COLO829 (cell line): ENCODE data around the gene USH1G.

ENCODE experiments used
- DNase-seq: peaks from one replicate; pipeline ENCODE4 v3.0.0; 2012; ENCODE audit warnings: low spot score

USH1G gene

DNA sequence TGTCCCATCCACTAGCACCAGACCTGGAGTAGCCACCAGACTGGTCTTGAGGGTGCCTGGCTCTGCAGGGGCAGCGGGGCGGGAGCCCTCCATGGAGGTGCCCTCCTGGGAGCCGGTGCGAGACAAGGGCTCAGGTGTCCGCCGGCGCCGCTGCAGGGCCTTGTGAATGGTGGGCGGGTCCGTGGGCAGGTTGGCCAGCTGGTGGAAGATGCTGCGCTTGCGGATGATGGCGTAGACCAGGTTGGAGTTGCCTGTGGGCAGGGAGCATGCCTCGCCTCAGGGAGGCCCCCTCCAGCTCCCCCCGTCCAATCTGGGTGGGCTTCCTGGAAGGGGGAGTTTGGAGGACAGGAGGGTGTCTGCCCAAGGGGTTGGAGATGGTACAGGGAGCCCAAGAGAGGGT lies 31.1 kb upstream of the USH1G start:
- DNase-seq, result no peak

DNA sequence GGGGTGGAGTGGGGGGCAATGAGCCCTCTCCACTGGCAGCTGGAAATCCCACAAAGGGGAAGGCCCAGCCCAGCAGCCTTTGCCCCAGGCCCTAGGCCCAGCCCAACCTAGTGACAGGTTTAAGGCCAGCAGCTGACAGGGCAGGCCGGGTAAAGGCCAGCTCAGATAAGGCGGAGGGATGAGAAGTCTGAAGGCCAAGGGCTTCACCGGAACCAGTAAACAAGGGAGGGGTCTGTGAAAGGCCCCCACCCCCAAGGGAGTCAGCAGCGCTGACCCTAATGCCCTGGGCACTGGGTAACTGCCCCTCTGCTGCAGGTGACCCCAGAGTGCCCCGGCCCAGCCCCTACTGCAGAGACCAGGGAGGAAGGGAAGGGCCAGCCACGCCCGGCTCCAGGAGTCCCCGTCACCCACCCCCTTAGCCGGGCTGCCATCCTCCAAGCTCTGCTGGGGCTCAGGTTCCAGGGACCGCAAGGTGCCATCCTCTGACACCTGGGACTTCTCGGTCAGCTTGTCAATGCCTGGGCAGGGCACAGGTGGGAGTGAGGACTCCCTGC lies 30.2 kb upstream of the USH1G start:
- no peak for DNase-seq

DNA sequence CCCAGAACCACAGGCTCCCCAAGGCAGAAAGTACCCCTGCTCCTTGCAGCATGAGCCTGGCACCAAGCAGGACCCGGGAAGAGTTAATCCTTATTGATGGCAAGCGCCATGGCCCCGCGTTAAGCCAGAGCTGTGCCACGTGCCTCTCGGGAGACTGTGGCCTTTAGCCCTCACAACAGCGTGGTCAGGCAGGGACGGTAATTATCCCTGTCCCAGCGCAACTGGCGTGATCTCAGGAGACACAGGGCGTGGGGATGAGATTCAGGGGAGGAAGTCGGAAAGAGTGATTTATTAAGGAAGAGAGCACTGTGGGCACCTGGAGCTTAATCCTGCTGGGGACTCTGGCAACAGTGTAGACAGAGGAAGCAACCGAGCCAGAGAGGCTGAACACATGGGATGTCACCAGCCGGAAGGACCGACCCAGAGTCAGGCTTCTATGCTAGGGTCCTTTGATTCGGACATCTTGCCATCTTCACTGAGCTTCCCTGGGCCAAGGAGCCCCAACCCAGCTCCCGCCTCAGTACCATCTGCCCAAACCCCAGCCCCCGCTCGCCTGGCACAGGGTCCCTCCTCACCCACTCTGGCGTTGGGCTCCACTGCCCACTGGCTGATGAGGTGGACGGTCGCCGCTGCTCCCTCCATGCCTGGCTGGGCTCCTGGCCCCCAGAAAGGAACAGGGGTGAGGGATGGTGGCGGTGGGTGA lies 29.5 kb upstream of the USH1G start:
- no peak for DNase-seq

DNA sequence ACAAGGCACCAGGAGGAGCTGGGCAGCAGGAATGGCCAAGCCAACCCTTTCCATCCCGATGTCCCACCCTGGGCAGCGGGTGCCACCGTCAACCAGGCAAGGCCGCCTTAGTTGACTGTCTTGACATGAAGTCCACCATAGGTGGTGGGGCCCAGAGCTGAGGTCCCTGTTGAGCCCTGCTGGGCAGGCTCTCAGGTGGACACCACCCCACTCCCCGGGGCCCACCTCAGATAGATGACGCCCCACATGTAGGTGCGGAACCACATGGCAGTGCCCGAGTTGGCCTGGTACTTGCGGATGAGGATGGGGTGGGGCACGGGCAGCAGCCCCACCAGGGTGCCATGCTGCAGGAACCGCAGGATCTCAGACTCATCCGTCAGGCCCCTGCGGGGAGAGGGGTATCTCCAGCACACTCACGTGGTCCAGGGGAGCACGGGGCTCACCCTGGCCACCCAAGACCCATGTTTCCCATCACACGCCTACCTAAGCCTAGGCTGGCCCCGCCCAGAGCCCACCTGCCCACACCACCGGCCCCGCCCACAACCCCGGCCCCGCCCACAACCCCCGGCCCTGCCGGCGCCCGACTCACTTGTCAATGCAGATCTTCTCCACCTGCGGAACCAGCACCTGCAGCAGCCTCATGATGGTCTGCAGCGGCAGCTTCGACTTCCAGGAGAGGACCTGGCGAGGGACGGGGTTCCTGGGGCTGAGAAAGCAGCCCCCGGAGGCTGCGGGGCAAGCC lies 28.8 kb upstream of the USH1G start:
- no peak for DNase-seq

DNA sequence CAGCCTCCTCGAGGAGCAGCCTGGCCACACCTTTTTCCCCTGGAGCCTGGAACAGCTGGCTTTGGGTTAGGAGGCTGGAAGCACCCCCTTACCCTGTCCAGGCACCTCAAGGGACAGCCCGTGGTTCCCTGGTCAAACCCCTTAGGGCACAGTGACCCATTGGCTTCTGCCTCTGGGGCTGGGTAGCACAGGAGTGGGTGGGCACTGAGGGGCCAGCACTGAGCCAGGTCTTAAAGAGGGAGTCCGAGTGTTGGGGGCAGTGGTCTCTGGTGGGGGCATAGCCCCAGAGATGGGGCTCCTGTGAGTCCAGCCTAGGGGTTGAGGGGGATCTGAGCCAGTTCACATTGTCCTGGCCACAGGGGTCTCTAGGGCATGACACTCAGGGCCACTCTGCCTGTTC lies 28.0 kb upstream of the USH1G start:
- DNase-seq, result no peak

DNA sequence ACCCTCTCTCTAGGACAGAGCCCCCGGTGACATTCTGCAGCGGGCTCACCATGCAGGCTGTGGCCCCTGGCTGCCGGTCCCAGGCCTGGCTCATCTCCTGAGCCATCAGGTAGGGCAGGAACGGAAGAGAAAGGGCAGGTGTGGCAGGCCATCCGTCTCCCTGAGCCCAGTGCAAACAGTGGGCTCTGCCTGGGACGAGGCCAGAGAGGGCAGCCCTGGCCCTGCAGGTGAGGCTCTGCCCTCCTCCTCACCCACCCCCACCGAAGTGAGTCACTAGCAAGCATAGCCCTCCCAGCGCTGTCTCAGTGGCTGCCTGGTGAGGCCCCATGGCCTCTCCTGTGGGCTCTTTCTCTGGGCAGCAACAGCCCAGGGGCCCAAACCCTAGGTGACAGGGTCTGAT lies 27.2 kb upstream of the USH1G start:
- DNase-seq, result no peak

DNA sequence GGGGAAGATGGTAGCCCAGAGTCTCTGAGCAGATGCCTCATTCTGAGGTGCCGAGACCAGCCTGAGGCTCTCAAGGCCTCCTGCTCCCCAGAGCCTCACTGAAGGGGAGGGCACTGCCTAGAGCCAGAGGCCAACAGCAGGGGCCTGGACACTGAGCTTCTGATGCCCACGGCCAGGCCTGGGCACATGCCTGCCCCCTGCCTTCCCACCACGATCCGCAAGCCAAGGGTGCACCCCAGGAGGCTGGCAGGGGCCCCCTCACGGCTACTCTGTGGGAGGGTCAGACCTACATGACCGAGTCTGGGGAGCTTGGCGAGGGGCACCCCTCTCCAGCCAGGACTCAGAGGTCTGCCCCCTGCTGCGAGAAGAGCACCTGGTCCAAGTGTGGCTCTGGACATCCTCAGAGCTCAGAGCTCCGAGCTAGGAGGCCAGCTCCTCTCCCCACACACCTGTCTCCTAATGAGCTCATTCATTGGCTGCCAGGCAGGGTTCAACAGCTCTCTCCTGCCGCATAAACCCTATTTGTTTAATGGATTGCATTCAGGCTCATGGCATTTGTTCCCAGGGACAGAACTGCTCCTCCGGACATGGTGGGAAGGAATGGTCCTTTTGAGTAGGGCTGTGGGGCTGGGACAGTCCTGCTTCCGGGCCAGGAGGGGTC lies 26.5 kb upstream of the USH1G start:
- no peak for DNase-seq

DNA sequence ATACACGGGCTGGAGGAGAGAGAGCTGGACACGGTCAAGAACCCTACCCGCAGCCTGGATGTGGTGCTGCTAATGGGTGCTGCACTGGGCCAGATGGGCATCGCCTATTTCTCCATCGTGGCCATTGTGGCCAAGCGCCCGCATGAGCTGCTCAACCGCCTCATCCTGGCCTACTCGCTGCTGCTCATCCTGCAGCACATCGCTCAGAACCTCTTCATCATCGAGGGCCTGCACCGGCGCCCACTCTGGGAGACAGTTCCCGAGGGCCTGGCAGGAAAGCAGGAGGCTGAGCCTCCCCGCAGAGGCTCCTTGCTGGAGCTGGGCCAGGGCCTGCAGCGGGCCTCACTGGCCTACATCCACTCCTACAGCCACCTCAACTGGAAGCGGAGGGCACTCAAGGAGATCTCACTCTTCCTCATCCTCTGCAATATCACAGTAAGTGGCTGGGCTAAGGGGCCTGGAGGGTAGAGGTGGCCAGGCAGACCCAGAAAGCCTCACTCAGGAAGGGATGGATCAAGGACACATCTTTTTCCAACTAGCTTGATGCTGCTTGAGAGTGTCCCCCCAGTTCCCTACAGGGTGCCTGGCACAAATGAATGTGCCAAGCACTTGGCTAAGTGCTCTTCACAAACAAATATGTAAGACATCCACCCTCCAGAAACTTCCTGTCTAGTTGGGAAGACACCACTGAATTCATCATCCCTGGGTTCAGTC lies 24.1 kb upstream of the USH1G start:
- DNase-seq, result no peak

DNA sequence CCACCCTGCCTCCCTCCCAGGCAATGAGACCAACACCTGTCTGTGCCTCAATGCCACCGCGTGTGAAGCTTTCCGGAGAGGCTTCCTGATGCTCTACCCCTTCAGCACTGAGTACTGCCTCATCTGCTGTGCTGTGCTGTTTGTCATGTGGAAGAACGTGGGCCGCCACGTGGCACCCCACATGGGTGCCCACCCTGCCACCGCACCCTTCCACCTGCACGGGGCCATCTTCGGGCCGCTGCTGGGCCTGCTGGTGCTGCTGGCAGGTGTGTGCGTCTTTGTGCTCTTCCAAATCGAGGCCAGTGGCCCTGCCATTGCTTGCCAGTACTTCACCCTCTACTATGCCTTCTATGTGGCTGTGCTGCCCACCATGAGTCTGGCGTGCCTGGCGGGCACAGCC lies 23.6 kb upstream of the USH1G start:
- no peak for DNase-seq

DNA sequence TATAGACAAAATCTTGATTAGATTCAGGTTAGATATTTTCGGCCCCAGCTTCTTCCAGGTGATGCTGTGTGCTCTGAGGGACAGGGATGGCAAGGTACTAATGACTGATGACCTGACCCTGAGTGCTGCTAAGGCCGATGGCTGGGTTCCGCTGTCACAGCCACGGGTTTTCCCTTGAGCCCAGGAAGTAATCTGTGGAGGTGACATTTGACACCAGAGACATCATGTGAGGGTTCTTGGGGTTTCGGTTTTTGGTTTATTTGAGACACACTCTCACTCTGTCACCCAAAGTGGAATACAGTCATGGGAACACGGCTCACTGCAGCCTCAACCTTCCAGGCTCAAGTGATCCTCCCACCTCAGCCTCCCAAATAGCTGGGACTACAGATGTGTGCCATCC lies 22.5 kb upstream of the USH1G start:
- no peak for DNase-seq

DNA sequence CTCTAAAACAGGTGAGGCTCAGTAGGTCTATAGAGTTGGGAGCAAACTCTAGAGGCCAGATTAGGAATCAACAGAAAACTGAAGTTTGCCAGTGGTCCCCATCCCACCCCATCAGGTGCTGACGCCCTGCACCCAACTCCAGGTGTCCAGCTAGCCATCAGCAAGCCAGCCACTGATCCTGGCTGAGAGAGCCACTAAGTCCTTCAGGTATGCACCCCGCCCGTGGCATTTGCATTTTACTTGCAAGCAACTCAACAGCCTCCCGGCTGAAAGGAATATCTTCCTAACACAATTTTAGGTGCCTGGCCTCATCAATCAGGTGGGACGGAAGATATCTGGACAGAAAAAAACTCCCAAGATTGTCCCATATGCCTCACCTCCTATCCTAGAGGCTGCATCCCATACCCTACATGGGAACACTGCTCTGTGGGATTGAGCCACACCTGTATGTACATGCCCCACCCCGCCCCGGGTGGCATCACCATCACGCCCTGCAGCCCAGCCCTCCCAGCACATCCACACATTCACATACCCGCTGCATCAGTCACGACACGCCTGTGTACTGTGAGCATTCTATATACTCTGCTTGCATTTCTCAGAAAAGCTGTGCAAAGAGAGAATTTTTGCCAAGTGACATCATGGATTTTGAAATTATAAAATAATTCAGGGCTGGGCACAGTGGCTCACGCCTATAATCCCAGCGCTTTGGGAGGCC lies 20.9 kb upstream of the USH1G start:
- DNase-seq, result no peak

DNA sequence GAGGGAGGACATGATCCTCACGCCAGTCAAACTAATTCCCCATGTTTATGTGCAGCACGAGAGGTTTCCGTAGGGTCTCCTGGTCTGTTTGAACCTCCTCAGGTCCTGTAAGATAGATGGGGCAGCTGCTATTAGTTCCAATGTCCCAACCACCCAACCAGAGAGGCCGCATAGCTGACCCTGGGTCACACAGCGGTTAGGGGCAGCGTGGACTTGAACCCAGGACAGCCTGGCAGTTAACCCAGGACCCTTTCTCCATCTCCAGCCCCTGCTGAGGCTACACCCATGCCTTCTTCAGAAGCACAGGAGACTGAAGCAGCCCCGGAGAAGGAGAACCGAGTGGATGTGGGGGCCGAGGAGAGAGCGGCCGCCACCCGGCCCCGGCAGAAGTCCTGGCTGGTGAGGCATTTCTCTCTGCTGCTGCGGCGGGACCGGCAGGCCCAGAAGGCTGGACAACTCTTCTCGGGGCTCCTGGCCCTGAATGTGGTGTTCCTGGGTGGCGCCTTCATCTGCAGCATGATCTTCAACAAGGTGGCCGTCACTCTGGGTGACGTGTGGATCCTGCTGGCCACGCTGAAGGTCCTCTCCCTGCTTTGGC lies 18.2 kb upstream of the USH1G start:
- no peak for DNase-seq

DNA sequence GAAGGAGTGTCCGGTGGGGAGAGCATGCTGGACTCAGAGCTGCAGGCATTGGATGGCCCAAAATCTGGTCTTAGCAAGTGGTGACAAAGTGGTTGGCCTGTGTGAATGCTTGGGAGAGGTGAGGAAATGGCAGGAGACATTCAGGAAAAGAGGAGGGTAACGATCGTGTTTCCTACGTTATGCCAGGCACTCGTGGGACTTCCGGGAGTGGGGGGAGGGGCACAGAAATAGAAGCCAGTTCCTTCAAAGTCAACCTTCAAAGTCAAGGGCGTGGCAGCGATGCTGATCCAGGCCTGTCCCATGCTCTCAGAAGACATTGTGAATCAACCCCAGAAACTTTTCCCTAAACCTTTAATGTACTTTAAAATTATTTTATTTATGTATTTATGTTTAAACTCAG lies 16.5 kb upstream of the USH1G start:
- no peak for DNase-seq

DNA sequence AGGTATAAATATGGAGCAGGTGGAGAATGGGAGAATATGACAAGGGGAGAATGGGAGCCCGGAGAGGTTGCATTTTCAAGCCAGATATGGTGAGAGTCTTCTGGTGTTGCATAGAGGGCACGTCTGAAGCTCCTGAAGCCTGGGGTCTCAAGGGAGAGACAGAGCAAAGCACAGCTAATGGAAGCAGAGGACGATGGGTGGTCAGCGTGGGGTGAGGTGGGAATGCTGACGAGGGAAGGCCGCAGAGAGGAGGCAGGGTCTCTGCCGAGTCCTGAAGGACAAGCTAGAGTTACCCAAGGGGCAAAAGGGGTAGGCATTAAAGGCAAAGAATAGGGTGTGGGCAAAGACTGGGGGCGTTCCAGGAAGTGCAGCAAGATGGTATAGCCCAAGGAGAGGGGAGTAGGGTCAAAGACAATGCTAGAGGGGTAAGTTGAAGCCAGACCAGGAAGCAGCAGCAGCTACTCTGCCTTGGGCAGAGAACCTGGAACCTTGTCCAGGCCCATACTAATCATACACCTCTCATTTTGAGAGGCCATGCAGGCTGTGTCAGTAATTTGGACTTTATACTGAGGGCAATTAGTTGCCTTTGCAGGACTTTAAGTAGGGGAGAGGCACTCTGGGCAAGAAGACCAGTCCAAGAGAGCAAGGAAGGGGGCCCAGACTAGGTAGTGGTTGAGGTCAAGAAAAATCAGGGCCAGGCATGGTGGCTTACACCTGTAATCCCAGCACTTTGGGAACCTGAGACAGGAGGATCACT lies 15.3 kb upstream of the USH1G start:
- no peak for DNase-seq

DNA sequence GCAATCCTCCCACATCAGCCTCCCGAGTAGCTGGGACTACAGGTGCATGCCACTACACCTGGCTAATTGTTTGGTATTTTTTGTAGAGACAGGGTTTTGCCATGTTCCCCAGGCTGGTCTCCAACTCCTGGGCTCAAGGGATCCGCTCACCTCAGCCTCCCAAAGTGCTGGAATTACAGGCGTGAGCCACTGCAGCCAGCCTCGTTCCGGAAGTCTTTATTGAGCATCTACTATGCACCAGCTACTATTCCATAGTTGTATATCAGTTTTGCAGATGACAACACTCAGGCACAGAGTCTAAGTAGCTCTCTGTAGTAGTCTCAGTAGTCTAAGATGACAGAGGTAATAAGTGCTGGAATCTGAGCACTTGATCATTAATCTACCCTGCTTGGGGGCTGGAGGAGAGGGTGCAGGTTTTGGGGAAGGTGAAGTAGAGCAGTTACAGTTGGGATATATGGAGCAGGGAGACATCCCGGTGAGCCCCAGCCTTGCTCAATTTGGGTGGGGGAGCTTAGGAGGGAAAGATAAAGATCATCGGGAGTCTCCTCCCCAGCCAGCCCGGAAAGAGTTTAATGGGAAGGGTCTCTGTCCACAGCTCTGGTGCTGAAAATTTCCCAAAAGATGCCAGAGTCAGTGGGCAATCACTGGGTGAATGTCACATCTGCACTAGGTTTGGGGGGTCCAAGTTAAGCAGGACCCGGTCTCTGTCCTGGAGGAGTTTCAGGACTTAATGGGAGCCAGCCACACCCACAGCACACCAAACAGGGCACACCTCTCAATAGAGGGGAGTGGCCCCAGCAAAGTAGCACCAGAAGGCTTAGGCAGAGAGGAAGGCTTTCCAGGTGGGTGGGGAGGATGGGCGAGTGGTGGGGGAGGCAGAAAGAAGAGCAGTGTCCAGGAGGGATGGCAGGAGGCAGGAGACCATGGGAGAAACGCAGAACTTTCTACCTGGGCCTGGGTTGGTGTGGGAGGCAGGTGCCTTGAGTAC lies 14.3 kb upstream of the USH1G start:
- no peak for DNase-seq

DNA sequence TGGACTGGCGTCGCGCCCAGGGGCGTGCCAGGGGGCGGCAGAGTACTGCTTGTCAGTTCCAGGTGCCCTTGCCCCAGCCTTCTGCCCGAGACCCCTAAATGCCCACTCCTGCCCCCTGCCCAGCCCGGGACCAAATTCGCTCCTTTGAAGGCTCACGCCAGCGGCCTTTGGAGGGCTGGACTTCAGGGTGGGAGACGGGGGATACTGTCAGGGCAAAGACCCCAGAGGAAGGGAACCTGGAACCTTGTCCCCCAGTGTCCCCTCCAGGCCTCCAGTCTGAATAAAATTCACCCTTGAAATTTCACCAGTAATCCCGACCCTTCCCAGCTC lies 13.4 kb upstream of the USH1G start:
- no peak for DNase-seq

DNA sequence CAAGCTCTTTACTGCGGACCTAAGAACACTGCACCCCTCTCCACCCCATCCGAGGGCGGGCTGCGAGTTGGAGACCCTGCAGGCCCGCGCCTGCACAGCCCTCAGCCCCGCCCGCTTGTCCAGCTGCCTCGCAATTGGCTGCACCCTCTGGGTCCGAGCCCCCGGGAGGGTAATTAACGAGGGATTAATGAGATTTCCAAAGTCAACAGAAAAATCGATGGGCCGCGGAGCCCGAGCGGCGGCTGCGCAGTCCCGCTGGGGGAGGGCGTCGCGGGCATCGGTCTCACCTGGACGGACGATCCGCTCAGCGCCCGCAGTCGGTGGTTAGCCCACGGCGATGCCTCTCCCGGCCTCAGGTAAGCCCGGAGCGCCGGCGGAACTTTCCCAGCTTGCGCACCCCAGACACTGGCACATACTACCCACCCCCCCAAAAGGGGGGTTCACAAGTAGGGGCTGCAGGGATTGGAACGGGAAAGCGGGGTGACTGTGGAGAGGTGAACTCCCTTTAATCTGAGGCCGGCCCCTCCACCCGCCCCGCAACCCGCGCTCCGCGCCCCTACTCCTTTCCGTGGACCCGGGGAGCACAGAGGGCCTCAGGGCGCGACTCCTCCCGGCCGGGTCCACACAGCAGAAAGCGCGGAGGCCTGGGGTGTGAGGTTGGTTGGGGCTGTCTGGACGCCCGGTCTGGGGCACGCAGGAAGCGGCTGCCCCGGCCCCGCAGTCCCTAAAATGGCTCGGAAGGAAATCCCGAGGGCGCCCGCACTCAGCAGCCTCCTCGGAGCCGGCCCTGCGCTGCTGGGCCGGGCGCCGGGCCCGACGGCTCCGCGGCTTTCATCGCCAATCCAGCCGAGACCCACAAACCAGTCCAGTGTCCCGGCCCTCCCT lies 12.8 kb upstream of the USH1G start, which contains the start of gene OTOP3:
Gene OTOP3, plus strand, starts transcription at position 314 of the 885 bp plus-strand sequence. Its CDS starts 24 bp downstream, at position 338.
- no peak for DNase-seq

DNA sequence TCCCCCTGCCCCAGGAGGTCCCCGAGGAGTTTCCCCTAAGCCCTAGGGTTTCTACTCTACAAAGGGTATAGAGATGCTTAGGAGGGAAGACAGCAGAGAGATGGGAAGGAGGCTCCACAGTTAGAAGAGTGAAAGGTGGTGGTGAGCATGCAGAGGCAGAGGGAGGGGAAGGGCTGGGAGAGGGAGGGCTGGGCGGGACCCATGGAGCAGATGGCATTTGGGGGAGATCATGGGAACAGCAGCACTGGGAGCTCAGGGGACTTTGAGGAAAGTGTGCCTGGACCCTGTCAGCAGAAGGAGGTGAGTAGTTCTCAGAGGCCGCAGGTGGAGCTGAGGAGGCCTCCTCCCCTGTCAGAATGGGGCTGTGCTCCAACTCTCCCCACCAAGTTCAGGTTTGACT lies 12.0 kb upstream of the USH1G start:
- no peak for DNase-seq
